ENCODE data around the gene WNT4. TPM values are rescaled to one million over a fixed set of nuclear protein-coding genes. Genes with fewer than 3 reads are reported as not detected.

Gene WNT4
- total RNA-seq, 1 experiment from 2014 or later, result 0.92 TPM

DNA sequence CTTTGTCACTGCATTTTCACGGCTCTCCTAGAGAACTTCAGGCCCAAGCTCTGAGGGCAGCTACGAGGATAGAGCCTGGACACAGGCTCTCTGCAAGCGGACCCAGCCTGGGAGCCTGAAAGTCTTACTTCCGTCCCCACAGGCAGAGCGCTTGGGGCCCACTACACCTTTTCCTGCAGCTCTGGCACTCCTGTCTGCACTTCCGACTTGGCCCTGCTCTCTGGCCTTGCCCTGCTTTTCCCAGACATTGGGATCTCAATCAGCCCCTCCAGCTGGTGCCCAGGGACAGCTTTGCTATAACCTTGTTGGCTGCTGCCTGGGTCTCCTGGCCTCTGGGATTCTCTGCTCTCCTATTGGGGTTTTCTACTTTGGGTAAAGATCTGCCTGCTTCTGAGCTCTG, 27.6 kb downstream of the WNT4 start:
- H3K4me3 ChIP-seq (ENCODE audit: low read depth in 2 of 2, low read length in 2 of 2), result no peak overlapping the region
- no peak for TF ChIP-seq SIN3A (IDR thresholded peaks at IDR 0.05; ENCODE audit: borderline replicate concordance, insufficient read depth, low read depth, low read length)
- POLR2A ChIA-PET, result no interaction called here
- ATAC-seq, result no peak
- no peaks in the 10 kb centered on the region; the same call in 1 of the 2 replicates for H3K36me3 ChIP-seq (ENCODE audit: control insufficient read depth, insufficient read depth, low read length)
- no peak for DNase-seq (ENCODE audit: low read depth, low spot score)
- no peaks in the 10 kb centered on the region for H3K9me3 ChIP-seq (ENCODE audit: control insufficient read depth, insufficient read depth, low read depth, low read length)
- H3K4me1 ChIP-seq (ENCODE audit: control insufficient read depth, insufficient read depth, low read length), result peaks cover 10% of the 10 kb centered on the region
- CTCF ChIA-PET, result no interaction called here
- intact Hi-C loops (cut with micrococcal nuclease; ENCODE audit: unreplicated experiment), result no loop called here
- in situ Hi-C loops (cut with HindIII; ENCODE audit: low pct_unique_long_range_greater_than_20kb, low sequenced_read_pairs), result no loop called here
- H3K27ac ChIP-seq (ENCODE audit: low read length), result no peak overlapping the region
- BruUV-seq (replicated peaks), result no TSS peak
- no peaks in the 10 kb centered on the region for H3K27me3 ChIP-seq (ENCODE audit: control insufficient read depth, insufficient read depth, low read length)

- BruUV-seq (replicated peaks), result no TSS peak
- DNase-seq (ENCODE audit: low read depth, low spot score) (no peak), ATAC-seq (no peak)
- POLR2A ChIA-PET, result no interaction called here
- H3K27ac ChIP-seq (ENCODE audit: low read length), result no peak overlapping the region
- H3K4me1 ChIP-seq (ENCODE audit: control insufficient read depth, insufficient read depth, low read length), result peaks cover 10% of the 10 kb centered on the region
- in situ Hi-C loops (cut with HindIII; ENCODE audit: low pct_unique_long_range_greater_than_20kb, low sequenced_read_pairs), result no loop called here
- TF ChIP-seq REST (IDR thresholded peaks at IDR 0.05; ENCODE audit: insufficient read depth in 1 of 2, low read depth in 2 of 2, low read length in 1 of 2) (no peak), SIN3A (IDR thresholded peaks at IDR 0.05; ENCODE audit: borderline replicate concordance, insufficient read depth, low read depth, low read length) (no peak), TCF7L2 (IDR thresholded peaks at IDR 0.05; ENCODE audit: low read depth, low read length) (no peak), POLR2AphosphoS5 (IDR thresholded peaks at IDR 0.05; ENCODE audit: low read depth, low read length) (no peak)
- TF ChIP-seq, protein P1, sequence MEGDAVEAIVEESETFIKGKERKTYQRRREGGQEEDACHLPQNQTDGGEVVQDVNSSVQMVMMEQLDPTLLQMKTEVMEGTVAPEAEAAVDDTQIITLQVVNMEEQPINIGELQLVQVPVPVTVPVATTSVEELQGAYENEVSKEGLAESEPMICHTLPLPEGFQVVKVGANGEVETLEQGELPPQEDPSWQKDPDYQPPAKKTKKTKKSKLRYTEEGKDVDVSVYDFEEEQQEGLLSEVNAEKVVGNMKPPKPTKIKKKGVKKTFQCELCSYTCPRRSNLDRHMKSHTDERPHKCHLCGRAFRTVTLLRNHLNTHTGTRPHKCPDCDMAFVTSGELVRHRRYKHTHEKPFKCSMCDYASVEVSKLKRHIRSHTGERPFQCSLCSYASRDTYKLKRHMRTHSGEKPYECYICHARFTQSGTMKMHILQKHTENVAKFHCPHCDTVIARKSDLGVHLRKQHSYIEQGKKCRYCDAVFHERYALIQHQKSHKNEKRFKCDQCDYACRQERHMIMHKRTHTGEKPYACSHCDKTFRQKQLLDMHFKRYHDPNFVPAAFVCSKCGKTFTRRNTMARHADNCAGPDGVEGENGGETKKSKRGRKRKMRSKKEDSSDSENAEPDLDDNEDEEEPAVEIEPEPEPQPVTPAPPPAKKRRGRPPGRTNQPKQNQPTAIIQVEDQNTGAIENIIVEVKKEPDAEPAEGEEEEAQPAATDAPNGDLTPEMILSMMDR (IDR thresholded peaks at IDR 0.05), result no peak
- CTCF ChIA-PET, result no interaction called here
- intact Hi-C loops (cut with micrococcal nuclease; ENCODE audit: unreplicated experiment), result no loop called here
- no peaks in the 10 kb centered on the region for H3K27me3 ChIP-seq (ENCODE audit: control insufficient read depth, insufficient read depth, low read length)
- H3K4me3 ChIP-seq (ENCODE audit: low read depth in 2 of 2, low read length in 2 of 2), result no peak overlapping the region
- H3K36me3 ChIP-seq (ENCODE audit: control insufficient read depth, insufficient read depth, low read length), result no peaks in the 10 kb centered on the region; the same call in 1 of the 2 replicates
- no peaks in the 10 kb centered on the region for H3K9me3 ChIP-seq (ENCODE audit: control insufficient read depth, insufficient read depth, low read depth, low read length)
Measured at GRCh38 chr1:22114083-22115012, 28.5 kb downstream of the WNT4 start.

- no peak for DNase-seq (ENCODE audit: low read depth, low spot score)
- TF ChIP-seq REST (IDR thresholded peaks at IDR 0.05; ENCODE audit: insufficient read depth in 1 of 2, low read depth in 2 of 2, low read length in 1 of 2), result no peak
- no peak for TF ChIP-seq POLR2AphosphoS5 (IDR thresholded peaks at IDR 0.05; ENCODE audit: low read depth, low read length)
- TF ChIP-seq SIN3A (IDR thresholded peaks at IDR 0.05; ENCODE audit: borderline replicate concordance, insufficient read depth, low read depth, low read length), result no peak
- H3K36me3 ChIP-seq (ENCODE audit: control insufficient read depth, insufficient read depth, low read length), result no peaks in the 10 kb centered on the region; the same call in 1 of the 2 replicates
- POLR2A ChIA-PET, result no interaction called here
- BruUV-seq (replicated peaks), result no TSS peak
- H3K4me3 ChIP-seq (ENCODE audit: low read depth in 2 of 2, low read length in 2 of 2), result no peak overlapping the region
- peaks cover 10% of the 10 kb centered on the region for H3K4me1 ChIP-seq (ENCODE audit: control insufficient read depth, insufficient read depth, low read length)
- no peaks in the 10 kb centered on the region for H3K9me3 ChIP-seq (ENCODE audit: control insufficient read depth, insufficient read depth, low read depth, low read length)
- intact Hi-C loops (cut with micrococcal nuclease; ENCODE audit: unreplicated experiment), result no loop called here
- CTCF ChIA-PET, result no interaction called here
- no peaks in the 10 kb centered on the region for H3K27me3 ChIP-seq (ENCODE audit: control insufficient read depth, insufficient read depth, low read length)
- in situ Hi-C loops (cut with HindIII; ENCODE audit: low pct_unique_long_range_greater_than_20kb, low sequenced_read_pairs), result no loop called here
- no peak for ATAC-seq
- H3K27ac ChIP-seq (ENCODE audit: low read length), result no peak overlapping the region
Measured at GRCh38 chr1:22112554-22112953, 30.3 kb downstream of the WNT4 start.
